GM21619 (cell line): Measurements from ENCODE around the gene MLN.

ENCODE experiments used
- ATAC-seq: cut with Tn5 transposase; IDR thresholded peaks from one replicate; pipeline ENCODE4 v1.9.1; 2021; ENCODE audit not compliant: unreplicated experiment

The MLN gene

GRCh38 chr6:33790379-33790778 is 13.4 kb downstream of the MLN start:
- no peak for ATAC-seq

GRCh38 chr6:33789550-33789895 is 14.3 kb downstream of the MLN start:
- no peak for ATAC-seq

- peak; percentile 79 for ATAC-seq
These were observed 14.9 kb downstream of the MLN start, which contains the start of gene LEMD2 for GRCh38 chr6:33788694-33789549. TSS of gene LEMD2 (minus strand) at chr6:33789130. CDS start at chr6:33789116, 14 bp downstream.

- peak; percentile 40 for ATAC-seq
These were observed 15.7 kb downstream of the MLN start for GRCh38 chr6:33787954-33788693.

- ATAC-seq, result no peak
These were observed 16.4 kb downstream of the MLN start for GRCh38 chr6:33787346-33787953.

- ATAC-seq, result no peak
These were observed 17.1 kb downstream of the MLN start for GRCh38 chr6:33786736-33787135.

- no peak for ATAC-seq
These were observed 18.0 kb downstream of the MLN start for GRCh38 chr6:33785778-33786177.

- no peak for ATAC-seq
These were observed 19.0 kb downstream of the MLN start for GRCh38 chr6:33784787-33785186.

- ATAC-seq, result no peak
These were observed 19.9 kb downstream of the MLN start for GRCh38 chr6:33783781-33784520.

GRCh38 chr6:33782561-33782960 is 21.2 kb downstream of the MLN start:
- no peak for ATAC-seq

GRCh38 chr6:33781131-33781975 is 22.4 kb downstream of the MLN start:
- no peak for ATAC-seq

- ATAC-seq, result no peak
These were observed 23.9 kb downstream of the MLN start for GRCh38 chr6:33779895-33780294.

- ATAC-seq, result no peak
These were observed 24.5 kb downstream of the MLN start for GRCh38 chr6:33779290-33779689.

GRCh38 chr6:33778444-33779121 is 25.2 kb downstream of the MLN start:
- ATAC-seq, result no peak

- ATAC-seq, result no peak
These were observed 26.1 kb downstream of the MLN start for GRCh38 chr6:33777398-33778388.

GRCh38 chr6:33776764-33777163 is 27.0 kb downstream of the MLN start:
- ATAC-seq, result no peak

GRCh38 chr6:33776186-33776585 is 27.6 kb downstream of the MLN start:
- ATAC-seq, result no peak

GRCh38 chr6:33774774-33775173 is 29.0 kb downstream of the MLN start:
- no peak for ATAC-seq
